K562 (cell line): Measurements from ENCODE around the gene ADGRG1. TPM values are rescaled to one million over a fixed set of nuclear protein-coding genes. Genes with fewer than 3 reads are reported as not detected.

ENCODE experiments used
- CEBPB ChIP-seq: fragments of 450-650 bp; IDR thresholded peaks from 2 replicates; pipeline ENCODE4 v1.6.1; 2016; ENCODE audit warnings: missing genetic modification characterization, missing compliant biosample characterization
- KAT8 ChIP-seq: fragments of 450-650 bp; IDR thresholded peaks from 2 replicates; pipeline ENCODE4 v1.6.1; 2016; ENCODE audit warnings: low read depth, mild to moderate bottlenecking
- MECOM ChIP-seq: fragments of 250-450 bp; sonication (Bioruptor Pico); IDR thresholded peaks from 2 replicates; pipeline ENCODE4 v1.8.0; 2022; ENCODE audit warnings: inconsistent platforms
- ZC3H11A ChIP-seq: IDR thresholded peaks from 2 replicates; pipeline ENCODE4 v1.6.1; 2012; ENCODE audit warnings: low read depth, low read length, improper control_type of control experiment
- ZNF263 ChIP-seq: sonication (generic); formaldehyde crosslinking; IDR thresholded peaks from 2 replicates; pipeline ENCODE4 v1.8.0; 2022; ENCODE audit warnings: mild to moderate bottlenecking, missing genetic modification reagents, borderline replicate concordance
- ZNF431 ChIP-seq: sonication (generic); formaldehyde crosslinking; IDR thresholded peaks from 2 replicates; pipeline ENCODE4 v1.8.0; 2022; ENCODE audit warnings: mild to moderate bottlenecking, missing genetic modification reagents
- ZNF695 ChIP-seq: fragments of 450-650 bp; formaldehyde crosslinking; IDR thresholded peaks from 2 replicates; pipeline ENCODE4 v1.4.0; 2020; ENCODE audit warnings: mild to moderate bottlenecking, moderate library complexity
- polyA plus RNA-seq, 8 experiments: library from polyadenylated mRNA; depleted of rRNA in 4 of 8; stranded (reverse) in 5 of 8; unstranded in 3 of 8; fragments of >200 nt; fragmentation: Nextera tagmentation in 2 of 8; fragmentation: Illumina TruSeq in 1 of 8; extraction: Ambion mirVana in 2 of 8; extraction: Trizol in 1 of 8; gene quantifications; 2 replicates each; pipeline versions ENCODE4 v1.2.1 to v1.2.3, GENCODE V29; 2011 to 2014; ENCODE audit warnings: inconsistent platforms in 1 of 8, missing spikeins in 1 of 8
- total RNA-seq, 7 experiments: library from RNA; depleted of rRNA in 6 of 7; stranded (reverse); fragments of >200 nt in 6 of 7; fragmentation: Illumina TruSeq in 2 of 7; extraction: Trizol in 2 of 7; gene quantifications; 2 replicates each; pipeline versions ENCODE4 v1.2.1 to v1.2.3, GENCODE V29; 2011 to 2021; ENCODE audit warnings: low replicate concordance in 1 of 7
- TF ChIP-seq, protein P1 (sequence below), 2 experiments: IDR thresholded peaks in 1 of 2; conservative IDR thresholded peaks in 1 of 2; 2 replicates each; pipeline ENCODE4 v1.6.1; 2016; ENCODE audit warnings: low read depth in 2 of 2, mild to moderate bottlenecking in 1 of 2, missing compliant biosample characterization in 1 of 2, missing genetic modification characterization in 1 of 2, moderate library complexity in 1 of 2
- TF ChIP-seq, protein P2 (sequence below): fragments of 450-650 bp; IDR thresholded peaks from 2 replicates; pipeline ENCODE4 v1.6.1; 2016; ENCODE audit warnings: low read depth

ADGRG1 gene
- total and polyA plus RNA-seq, 9 of the 15 experiments (the other 6 are each of a cell fraction or from before 2014, with no cell fraction given): 0.04 to 0.31 (median 0.16) TPM; not detected in 6

DNA sequence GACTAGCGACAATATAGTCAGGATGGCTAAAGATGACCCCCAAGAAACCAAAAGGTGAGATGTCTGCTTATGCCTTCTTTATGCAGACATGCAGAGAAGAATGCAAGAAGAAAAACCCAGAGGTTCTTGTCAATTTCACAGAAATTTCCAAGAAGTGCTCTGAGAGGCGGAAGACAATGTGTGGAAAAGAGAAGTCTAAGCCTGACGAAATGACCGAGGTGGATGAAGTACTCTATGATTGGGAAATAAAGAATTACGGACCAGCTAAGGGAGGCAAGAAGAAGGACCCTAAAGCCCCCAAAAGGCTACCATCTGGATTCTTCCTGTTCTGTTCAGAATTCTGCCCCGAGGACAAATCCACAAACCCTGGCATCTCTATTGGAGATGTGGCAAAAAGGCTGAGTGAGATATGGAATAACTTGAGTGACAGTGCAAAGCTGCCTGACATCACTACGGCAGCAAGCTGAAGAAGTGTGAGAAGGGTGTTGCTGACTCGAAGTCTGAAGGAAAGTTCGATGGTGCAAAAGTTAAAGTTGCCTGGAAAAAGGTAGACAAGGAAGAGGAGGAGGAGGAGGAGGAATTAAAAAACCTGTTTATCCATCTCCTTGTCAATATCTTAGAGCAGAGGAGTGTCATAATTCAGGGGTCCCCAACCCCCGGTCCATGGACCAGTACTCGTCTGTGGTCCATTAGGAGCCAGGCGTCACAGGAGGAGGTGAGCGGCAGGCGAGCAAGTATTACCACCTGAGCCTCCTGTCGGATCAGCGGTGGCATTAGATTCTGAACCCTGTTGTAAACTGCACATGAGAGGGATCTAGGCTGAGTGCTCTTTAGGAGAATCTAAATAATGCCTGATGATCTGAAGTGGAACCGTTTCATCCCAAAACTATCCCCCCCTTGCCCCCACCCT, 25.1 kb upstream of the ADGRG1 start (continued):
- TF ChIP-seq ZNF431: no peak
- TF ChIP-seq ZNF263 (CRISPR knock-in tag): no peak
- TF ChIP-seq CEBPB (tag): peak; percentile 11; the same call in 1 of the 2 replicates
- TF ChIP-seq ZNF695 (CRISPR knock-in tag): no peak
- no peak for TF ChIP-seq MECOM
- TF ChIP-seq ZC3H11A: no peak
- TF ChIP-seq, protein P1, sequence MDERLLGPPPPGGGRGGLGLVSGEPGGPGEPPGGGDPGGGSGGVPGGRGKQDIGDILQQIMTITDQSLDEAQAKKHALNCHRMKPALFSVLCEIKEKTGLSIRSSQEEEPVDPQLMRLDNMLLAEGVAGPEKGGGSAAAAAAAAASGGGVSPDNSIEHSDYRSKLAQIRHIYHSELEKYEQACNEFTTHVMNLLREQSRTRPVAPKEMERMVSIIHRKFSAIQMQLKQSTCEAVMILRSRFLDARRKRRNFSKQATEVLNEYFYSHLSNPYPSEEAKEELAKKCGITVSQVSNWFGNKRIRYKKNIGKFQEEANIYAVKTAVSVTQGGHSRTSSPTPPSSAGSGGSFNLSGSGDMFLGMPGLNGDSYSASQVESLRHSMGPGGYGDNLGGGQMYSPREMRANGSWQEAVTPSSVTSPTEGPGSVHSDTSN (CRISPR knock-in tag; IDR thresholded peaks at IDR 0.05; ENCODE audit: low read depth): peak; percentile 45
- TF ChIP-seq, protein P1 (tag; conservative IDR thresholded peaks at IDR 0.05; ENCODE audit: low read depth): peak; percentile 59
- TF ChIP-seq KAT8: no peak
- TF ChIP-seq, protein P2, sequence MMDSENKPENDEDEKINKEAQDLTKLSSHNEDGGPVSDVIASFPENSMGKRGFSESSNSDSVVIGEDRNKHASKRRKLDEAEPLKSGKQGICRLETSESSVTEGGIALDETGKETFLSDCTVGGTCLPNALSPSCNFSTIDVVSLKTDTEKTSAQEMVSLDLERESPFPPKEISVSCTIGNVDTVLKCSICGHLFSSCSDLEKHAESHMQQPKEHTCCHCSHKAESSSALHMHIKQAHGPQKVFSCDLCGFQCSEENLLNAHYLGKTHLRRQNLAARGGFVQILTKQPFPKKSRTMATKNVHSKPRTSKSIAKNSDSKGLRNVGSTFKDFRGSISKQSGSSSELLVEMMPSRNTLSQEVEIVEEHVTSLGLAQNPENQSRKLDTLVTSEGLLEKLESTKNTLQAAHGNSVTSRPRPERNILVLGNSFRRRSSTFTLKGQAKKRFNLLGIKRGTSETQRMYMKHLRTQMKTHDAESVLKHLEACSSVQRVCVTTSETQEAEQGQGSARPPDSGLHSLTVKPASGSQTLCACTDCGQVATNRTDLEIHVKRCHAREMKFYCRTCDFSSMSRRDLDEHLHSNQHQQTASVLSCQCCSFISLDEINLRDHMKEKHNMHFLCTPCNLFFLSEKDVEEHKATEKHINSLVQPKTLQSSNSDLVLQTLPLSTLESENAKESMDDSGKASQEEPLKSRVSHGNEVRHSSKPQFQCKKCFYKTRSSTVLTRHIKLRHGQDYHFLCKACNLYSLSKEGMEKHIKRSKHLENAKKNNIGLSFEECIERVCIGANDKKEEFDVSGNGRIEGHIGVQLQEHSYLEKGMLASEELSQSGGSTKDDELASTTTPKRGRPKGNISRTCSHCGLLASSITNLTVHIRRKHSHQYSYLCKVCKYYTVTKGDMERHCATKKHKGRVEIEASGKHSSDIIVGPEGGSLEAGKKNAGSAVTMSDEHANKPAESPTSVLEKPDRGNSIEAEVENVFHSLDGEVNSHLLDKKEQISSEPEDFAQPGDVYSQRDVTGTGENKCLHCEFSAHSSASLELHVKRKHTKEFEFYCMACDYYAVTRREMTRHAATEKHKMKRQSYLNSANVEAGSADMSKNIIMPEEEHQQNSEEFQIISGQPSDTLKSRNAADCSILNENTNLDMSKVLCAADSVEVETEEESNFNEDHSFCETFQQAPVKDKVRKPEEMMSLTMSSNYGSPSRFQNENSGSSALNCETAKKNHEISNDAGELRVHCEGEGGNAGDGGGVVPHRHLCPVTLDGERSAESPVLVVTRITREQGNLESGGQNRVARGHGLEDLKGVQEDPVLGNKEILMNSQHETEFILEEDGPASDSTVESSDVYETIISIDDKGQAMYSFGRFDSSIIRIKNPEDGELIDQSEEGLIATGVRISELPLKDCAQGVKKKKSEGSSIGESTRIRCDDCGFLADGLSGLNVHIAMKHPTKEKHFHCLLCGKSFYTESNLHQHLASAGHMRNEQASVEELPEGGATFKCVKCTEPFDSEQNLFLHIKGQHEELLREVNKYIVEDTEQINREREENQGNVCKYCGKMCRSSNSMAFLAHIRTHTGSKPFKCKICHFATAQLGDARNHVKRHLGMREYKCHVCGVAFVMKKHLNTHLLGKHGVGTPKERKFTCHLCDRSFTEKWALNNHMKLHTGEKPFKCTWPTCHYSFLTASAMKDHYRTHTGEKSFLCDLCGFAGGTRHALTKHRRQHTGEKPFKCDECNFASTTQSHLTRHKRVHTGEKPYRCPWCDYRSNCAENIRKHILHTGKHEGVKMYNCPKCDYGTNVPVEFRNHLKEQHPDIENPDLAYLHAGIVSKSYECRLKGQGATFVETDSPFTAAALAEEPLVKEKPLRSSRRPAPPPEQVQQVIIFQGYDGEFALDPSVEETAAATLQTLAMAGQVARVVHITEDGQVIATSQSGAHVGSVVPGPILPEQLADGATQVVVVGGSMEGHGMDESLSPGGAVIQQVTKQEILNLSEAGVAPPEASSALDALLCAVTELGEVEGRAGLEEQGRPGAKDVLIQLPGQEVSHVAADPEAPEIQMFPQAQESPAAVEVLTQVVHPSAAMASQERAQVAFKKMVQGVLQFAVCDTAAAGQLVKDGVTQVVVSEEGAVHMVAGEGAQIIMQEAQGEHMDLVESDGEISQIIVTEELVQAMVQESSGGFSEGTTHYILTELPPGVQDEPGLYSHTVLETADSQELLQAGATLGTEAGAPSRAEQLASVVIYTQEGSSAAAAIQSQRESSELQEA: no peak
